ENCODE results near the gene NRG4.
A peak's percentile ranks its signal among the peaks of the same experiment; 100 is the strongest.

The NRG4 gene

DNA sequence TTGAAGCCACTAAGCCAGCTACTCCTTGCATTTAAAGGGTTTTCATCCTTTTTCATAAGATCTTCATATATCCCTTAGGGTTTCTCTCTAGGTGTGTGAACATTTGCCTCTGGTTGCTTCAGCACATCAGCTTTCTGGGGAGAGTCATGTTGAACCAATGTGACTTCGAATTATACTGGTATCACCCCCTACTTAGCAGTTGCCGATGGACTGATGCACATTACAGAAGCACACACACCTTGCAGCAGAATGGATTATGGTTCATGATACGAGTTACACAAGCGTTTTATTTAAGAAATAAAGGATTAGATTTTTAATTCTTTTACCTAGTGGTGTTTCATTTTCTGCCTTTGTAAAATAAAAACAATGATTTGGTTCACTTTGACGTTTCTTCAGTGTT, 69.0 kb downstream of the NRG4 start:
- H3K4me3 ChIP-seq (IDR thresholded peaks at IDR 0.05; ENCODE audit: insufficient read depth, low read depth, low read length), result no peak overlapping the region
- TF ChIP-seq, protein P1, sequence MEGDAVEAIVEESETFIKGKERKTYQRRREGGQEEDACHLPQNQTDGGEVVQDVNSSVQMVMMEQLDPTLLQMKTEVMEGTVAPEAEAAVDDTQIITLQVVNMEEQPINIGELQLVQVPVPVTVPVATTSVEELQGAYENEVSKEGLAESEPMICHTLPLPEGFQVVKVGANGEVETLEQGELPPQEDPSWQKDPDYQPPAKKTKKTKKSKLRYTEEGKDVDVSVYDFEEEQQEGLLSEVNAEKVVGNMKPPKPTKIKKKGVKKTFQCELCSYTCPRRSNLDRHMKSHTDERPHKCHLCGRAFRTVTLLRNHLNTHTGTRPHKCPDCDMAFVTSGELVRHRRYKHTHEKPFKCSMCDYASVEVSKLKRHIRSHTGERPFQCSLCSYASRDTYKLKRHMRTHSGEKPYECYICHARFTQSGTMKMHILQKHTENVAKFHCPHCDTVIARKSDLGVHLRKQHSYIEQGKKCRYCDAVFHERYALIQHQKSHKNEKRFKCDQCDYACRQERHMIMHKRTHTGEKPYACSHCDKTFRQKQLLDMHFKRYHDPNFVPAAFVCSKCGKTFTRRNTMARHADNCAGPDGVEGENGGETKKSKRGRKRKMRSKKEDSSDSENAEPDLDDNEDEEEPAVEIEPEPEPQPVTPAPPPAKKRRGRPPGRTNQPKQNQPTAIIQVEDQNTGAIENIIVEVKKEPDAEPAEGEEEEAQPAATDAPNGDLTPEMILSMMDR (conservative IDR thresholded peaks at IDR 0.05; ENCODE audit: low read depth, low read length), result no peak
- no peaks in the 10 kb centered on the region for H3K36me3 ChIP-seq (ENCODE audit: insufficient read depth)
- H3K27ac ChIP-seq, result no peak overlapping the region
- H3K79me2 ChIP-seq (ENCODE audit: insufficient read depth, low read depth), result no peaks in the 10 kb centered on the region
- no peaks in the 10 kb centered on the region for H3K27me3 ChIP-seq (ENCODE audit: insufficient read depth, low read depth)
- no peak overlapping the region for H2AFZ ChIP-seq (ENCODE audit: low read depth)
- H3K4me1 ChIP-seq (ENCODE audit: low read depth, poor library complexity, severe bottlenecking), result no peaks in the 10 kb centered on the region
- no peaks in the 10 kb centered on the region for H4K20me1 ChIP-seq (ENCODE audit: insufficient read depth)
- no peak overlapping the region for H3K9ac ChIP-seq
- H3K4me2 ChIP-seq, result no peak overlapping the region

DNA sequence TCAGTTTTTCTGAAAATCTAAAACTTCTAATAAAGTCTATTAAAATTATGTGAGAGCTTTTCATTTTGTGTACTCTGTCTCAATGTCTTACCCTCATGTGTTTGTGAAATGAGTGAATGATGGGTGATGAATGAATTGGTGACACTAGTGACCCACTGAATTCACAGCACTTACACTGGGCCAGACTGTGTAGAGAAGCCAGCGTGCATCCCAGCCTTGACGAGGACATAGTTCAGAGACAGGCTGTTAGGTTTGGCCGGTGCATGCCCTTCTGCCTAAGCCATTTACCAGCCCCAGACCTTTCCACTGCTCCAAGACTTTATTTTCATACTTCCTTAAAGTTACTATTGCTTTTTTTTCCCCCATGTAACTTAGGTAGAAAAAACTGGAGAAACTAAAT, 69.8 kb downstream of the NRG4 start:
- Histone ChIP-seq H3K36me3 (ENCODE audit: insufficient read depth) (no peaks in the 10 kb centered on the region), H4K20me1 (ENCODE audit: insufficient read depth) (no peaks in the 10 kb centered on the region), H3K4me3 (IDR thresholded peaks at IDR 0.05; ENCODE audit: insufficient read depth, low read depth, low read length) (no peak overlapping the region), H3K4me1 (ENCODE audit: low read depth, poor library complexity, severe bottlenecking) (no peaks in the 10 kb centered on the region), H3K27ac (no peak overlapping the region), H3K4me2 (no peak overlapping the region), H3K79me2 (ENCODE audit: insufficient read depth, low read depth) (no peaks in the 10 kb centered on the region), H2AFZ (ENCODE audit: low read depth) (no peak overlapping the region), H3K27me3 (ENCODE audit: insufficient read depth, low read depth) (no peaks in the 10 kb centered on the region), H3K9ac (no peak overlapping the region)
- TF ChIP-seq, protein P1 (conservative IDR thresholded peaks at IDR 0.05; ENCODE audit: low read depth, low read length), result no peak

DNA sequence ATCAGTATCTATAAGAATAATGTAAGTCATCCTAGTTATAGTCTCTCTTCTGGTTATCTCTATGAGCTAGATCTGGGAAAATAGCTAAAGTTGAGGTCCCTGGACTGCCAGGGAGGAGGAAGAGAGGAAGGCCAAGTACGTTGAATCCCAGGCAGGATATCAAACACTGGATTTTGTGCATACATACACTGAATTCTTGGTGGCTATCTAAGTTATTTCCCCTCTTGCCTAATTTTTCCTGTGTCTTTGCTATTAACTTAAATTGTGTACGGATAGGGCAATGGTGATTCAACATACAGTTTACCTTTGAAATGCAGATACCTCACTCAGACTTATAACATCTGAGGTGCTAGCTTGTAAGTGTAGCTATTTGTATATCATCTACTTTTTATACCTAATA, 81.4 kb downstream of the NRG4 start:
- H3K4me2 ChIP-seq, result no peak overlapping the region
- no peak overlapping the region for H3K4me3 ChIP-seq (IDR thresholded peaks at IDR 0.05; ENCODE audit: insufficient read depth, low read depth, low read length)
- H3K27ac ChIP-seq, result no peak overlapping the region
- no peaks in the 10 kb centered on the region; the same call in 1 of the 2 replicates for H3K36me3 ChIP-seq (ENCODE audit: insufficient read depth)
- H3K79me2 ChIP-seq (ENCODE audit: insufficient read depth, low read depth), result no peaks in the 10 kb centered on the region
- TF ChIP-seq, protein P1 (conservative IDR thresholded peaks at IDR 0.05; ENCODE audit: low read depth, low read length), result no peak
- no peak overlapping the region for H3K9ac ChIP-seq
- no peaks in the 10 kb centered on the region for H4K20me1 ChIP-seq (ENCODE audit: insufficient read depth)
- no peak overlapping the region for H2AFZ ChIP-seq (ENCODE audit: low read depth)
- no peaks in the 10 kb centered on the region for H3K27me3 ChIP-seq (ENCODE audit: insufficient read depth, low read depth)
- peaks cover 38% of the 10 kb centered on the region for H3K4me1 ChIP-seq (ENCODE audit: low read depth, poor library complexity, severe bottlenecking)

DNA sequence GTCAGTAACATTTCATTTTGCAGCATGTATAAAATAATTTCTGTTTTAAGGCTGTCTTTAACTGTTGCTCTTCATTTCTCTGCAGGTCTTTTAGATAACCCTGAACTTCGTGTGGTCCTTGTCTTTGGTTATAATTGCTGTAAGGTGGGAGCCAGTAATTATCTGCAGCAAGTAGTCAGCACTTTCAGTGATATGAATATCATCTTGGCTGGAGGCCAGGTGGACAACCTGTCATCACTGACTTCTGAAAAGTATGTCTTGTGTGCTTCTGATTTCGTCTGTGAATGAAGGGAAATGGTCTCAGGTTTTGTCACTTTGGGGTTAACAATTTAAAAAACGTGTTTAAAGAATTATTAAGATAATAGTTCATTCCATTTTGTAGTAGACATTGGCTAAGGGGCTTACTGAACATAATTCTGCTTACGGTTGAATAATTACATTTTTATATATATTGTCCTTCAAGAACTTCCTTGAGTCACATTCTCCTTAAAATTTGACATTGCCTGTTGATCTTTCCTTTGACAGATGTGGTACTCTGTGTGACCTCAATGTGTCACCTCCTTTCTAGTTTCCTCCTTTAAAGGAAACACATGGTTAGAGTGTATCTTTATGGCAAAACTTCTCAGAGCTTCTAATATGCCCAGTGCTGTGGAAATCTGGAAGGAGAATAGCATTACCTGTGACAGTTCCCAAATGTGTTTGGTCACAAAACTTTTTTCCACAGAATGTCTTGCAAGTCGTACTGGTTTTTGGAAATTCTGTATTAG, 82.2 kb downstream of the NRG4 start:
- TF ChIP-seq, protein P1 (conservative IDR thresholded peaks at IDR 0.05; ENCODE audit: low read depth, low read length), result no peak
- Histone ChIP-seq H3K4me3 (IDR thresholded peaks at IDR 0.05; ENCODE audit: insufficient read depth, low read depth, low read length) (no peak overlapping the region), H3K79me2 (ENCODE audit: insufficient read depth, low read depth) (no peaks in the 10 kb centered on the region), H3K36me3 (ENCODE audit: insufficient read depth) (no peaks in the 10 kb centered on the region; the same call in 1 of the 2 replicates), H3K4me1 (ENCODE audit: low read depth, poor library complexity, severe bottlenecking) (peaks cover 38% of the 10 kb centered on the region), H3K27me3 (ENCODE audit: insufficient read depth, low read depth) (no peaks in the 10 kb centered on the region), H3K27ac (peak overlapping the region; percentile 17; the same call in 1 of the 2 replicates), H4K20me1 (ENCODE audit: insufficient read depth) (no peaks in the 10 kb centered on the region), H3K9ac (no peak overlapping the region), H3K4me2 (peak overlapping the region; percentile 72), H2AFZ (ENCODE audit: low read depth) (no peak overlapping the region)
